HT-29 (cell line): ENCODE results near the gene DNAH6. TPM values are rescaled to one million over a fixed set of nuclear protein-coding genes. Genes with fewer than 3 reads are reported as not detected.

ENCODE experiments used
- DNase-seq: peaks from one replicate; pipeline ENCODE4 v3.0.0-alpha.2; 2015; ENCODE audit warnings: low spot score
- total RNA-seq: library from RNA; depleted of rRNA; stranded (reverse); fragments of >200 nt; shearing (Covaris generic); gene quantifications from 2 replicates; pipeline ENCODE4 v1.2.3, GENCODE V29; 2014

DNAH6 gene
- total RNA-seq, 1 experiment from 2014 or later = 0.03 TPM

GRCh38 chr2:84697895-84698294, 181.6 kb downstream of the DNAH6 start:
- DNase-seq = no peak

GRCh38 chr2:84700006-84700405, 183.7 kb downstream of the DNAH6 start:
- DNase-seq = no peak

GRCh38 chr2:84701880-84702279, 185.6 kb downstream of the DNAH6 start:
- no peak for DNase-seq

- no peak for DNase-seq
Measured at GRCh38 chr2:84702941-84703340, 186.6 kb downstream of the DNAH6 start.

GRCh38 chr2:84703831-84704230, 187.5 kb downstream of the DNAH6 start:
- DNase-seq = no peak

GRCh38 chr2:84704505-84705244, 188.4 kb downstream of the DNAH6 start:
- no peak for DNase-seq

- DNase-seq = no peak
Measured at GRCh38 chr2:84705858-84706257, 189.6 kb downstream of the DNAH6 start.

- DNase-seq = no peak
Measured at GRCh38 chr2:84708442-84708841, 192.1 kb downstream of the DNAH6 start.

- DNase-seq = no peak
Measured at GRCh38 chr2:84711651-84712050, 195.4 kb downstream of the DNAH6 start.

GRCh38 chr2:84713441-84713840, 197.1 kb downstream of the DNAH6 start:
- no peak for DNase-seq

- DNase-seq = no peak
Measured at GRCh38 chr2:84716564-84716963, 200.3 kb downstream of the DNAH6 start.

GRCh38 chr2:84717302-84717701, 201.0 kb downstream of the DNAH6 start:
- DNase-seq = no peak

- no peak for DNase-seq
Measured at GRCh38 chr2:84719434-84719833, 203.1 kb downstream of the DNAH6 start.

GRCh38 chr2:84723831-84724230, 207.5 kb downstream of the DNAH6 start:
- no peak for DNase-seq

- no peak for DNase-seq
Measured at GRCh38 chr2:84725717-84726116, 209.4 kb downstream of the DNAH6 start.

- DNase-seq = no peak
Measured at GRCh38 chr2:84727315-84727714, 211.0 kb downstream of the DNAH6 start.

- no peak for DNase-seq
Measured at GRCh38 chr2:84729224-84729623, 212.9 kb downstream of the DNAH6 start.

GRCh38 chr2:84731185-84731584, 214.9 kb downstream of the DNAH6 start:
- no peak for DNase-seq

- DNase-seq = no peak
Measured at GRCh38 chr2:84732897-84733778, 216.8 kb downstream of the DNAH6 start.

GRCh38 chr2:84735389-84735788, 219.1 kb downstream of the DNAH6 start:
- DNase-seq = no peak

- peak; percentile 29 for DNase-seq
Measured at GRCh38 chr2:84741182-84741822, 225.0 kb downstream of the DNAH6 start.

- no peak for DNase-seq
Measured at GRCh38 chr2:84748341-84748740, 232.0 kb downstream of the DNAH6 start.
